ENCODE data around the gene ARHGEF2.

DNA sequence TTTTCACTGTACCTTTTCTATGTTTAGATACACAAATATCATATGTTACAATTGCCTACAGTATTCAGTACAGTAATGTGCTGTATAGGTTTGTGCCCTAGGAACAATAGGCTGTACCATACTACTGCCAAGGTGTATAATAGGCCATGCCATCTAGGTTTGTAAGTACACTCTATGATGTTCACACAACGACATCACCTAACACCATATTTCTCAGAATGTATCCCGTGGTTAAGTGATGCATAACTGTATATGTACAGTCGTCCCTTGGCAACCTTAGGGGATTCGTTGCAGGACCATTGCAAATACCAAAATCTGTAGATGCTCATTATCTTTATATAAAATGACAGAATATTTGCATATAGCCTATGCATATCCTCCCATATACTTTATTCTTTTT lies 48.2 kb upstream of the ARHGEF2 start:
- TF ChIP-seq CTCF (conservative IDR thresholded peaks at IDR 0.05; ENCODE audit: low read length) (no peak), EZH2phosphoT487 (IDR thresholded peaks at IDR 0.05; ENCODE audit: borderline replicate concordance, low read depth, low read length) (no peak)
